Dendritic cell treated with granulocyte-macrophage colony-stimulating factor and Interleukin-4, amounts not matched to agents 40 ng/mL and 50 ng/mL, for 4 days (primary cell): Measurements from ENCODE around the gene IQSEC1.

Experiments used
- H3K27ac Mint-ChIP-seq: one replicate; pipeline ENCODE4 v1.8.0; 2022; ENCODE audit warnings: mild to moderate bottlenecking, mixed read lengths
- H3K27me3 Mint-ChIP-seq: one replicate; pipeline ENCODE4 v1.8.0; 2022; ENCODE audit warnings: mild to moderate bottlenecking, mixed read lengths
- H3K36me3 Mint-ChIP-seq: one replicate; pipeline ENCODE4 v1.8.0; 2022; ENCODE audit warnings: low read depth, mixed read lengths
- H3K4me1 Mint-ChIP-seq: one replicate; pipeline ENCODE4 v1.8.0; 2022; ENCODE audit warnings: low read depth, mixed read lengths
- H3K4me3 Mint-ChIP-seq: one replicate; pipeline ENCODE4 v1.8.0; 2022; ENCODE audit warnings: mild to moderate bottlenecking, moderate library complexity, mixed read lengths
- H3K9me3 Mint-ChIP-seq: one replicate; pipeline ENCODE4 v1.8.0; 2022; ENCODE audit warnings: mixed read lengths
- intact Hi-C: fragments of 100-400 bp; cut with micrococcal nuclease; formaldehyde crosslinking; loops from one replicate; pipeline ENCODE4 v1.15.0; 2022

Gene IQSEC1

DNA sequence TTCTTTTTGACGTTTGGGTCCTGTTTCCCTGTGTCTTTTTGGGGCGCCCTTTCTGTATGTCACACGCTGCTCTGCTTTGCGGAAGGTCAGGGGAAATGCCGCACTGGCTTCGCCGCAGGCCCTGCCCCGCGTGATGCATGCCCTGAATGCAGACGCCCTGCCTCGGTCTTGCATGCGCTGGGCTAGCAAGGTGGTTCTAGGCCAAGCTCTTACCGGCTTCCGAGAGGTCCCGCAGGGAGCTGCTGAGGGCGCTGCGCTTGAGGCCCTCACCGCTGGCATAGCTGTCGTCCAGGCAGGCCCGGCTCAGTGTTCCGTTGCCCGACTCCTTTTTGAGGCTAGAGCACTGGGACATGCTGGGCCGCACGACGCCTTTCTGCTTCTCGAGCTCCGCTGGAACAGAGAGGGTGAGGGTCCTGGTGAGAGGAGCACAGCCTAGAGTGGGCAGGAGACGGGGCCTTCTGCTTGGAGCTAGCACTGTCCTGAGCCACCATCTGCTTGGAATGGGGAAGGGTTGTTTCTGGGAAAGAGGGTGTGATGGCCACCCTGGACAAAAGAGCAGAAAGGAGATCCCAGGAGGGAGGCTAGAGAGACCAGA, 165.0 kb downstream of the IQSEC1 start:
- Mint-ChIP-seq H3K36me3 (peaks cover 100% of the 10 kb centered on the region), H3K9me3 (no peaks in the 10 kb centered on the region), H3K4me1 (peaks cover 28% of the 10 kb centered on the region), H3K4me3 (no peak overlapping the region), H3K27ac (no peak overlapping the region), H3K27me3 (no peaks in the 10 kb centered on the region)
- intact Hi-C loops: no loop called here

DNA sequence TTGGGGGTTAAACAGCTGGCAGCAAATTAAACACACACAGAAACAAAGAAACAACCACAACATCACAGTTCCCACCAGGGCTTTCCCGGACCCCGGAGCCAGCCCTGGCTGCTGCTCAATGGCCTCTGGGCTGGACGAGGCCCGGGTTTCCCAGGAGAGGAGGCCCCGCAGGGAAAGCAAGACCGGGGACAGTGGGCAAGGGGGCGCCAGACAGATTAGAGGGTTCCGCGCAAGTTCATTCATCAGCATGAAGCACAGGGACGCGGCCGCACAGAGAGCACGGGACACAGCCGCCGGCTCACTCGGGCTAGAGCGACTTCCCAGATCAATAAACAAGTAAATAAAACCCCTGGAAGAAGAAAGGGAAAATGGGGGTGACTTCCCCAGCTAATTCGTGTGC, 165.5 kb downstream of the IQSEC1 start:
- peaks cover 100% of the 10 kb centered on the region for H3K36me3 Mint-ChIP-seq
- intact Hi-C loops: no loop called here
- no peak overlapping the region for H3K27ac Mint-ChIP-seq
- H3K4me1 Mint-ChIP-seq: peaks cover 33% of the 10 kb centered on the region
- H3K27me3 Mint-ChIP-seq: no peaks in the 10 kb centered on the region
- no peak overlapping the region for H3K4me3 Mint-ChIP-seq
- H3K9me3 Mint-ChIP-seq: no peaks in the 10 kb centered on the region

DNA sequence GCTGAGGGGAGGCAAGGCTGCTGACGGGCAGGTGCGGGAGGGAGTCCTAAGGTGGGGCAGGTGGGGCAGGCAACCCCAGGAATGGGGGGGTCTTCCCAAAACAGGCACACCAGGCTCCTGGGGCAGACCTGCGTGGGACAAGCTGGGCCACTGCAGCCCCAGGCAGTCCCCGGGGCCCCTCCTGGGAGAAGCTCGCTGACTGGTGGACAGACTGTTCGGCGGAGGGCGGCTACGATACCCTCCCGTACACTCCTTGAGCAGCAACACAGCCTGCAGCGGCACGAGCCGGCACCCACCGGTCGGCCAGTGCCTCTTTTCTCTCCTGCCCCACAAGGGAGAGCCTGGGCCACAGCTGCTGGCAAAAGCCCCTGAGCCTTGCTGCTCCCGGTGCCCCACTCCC, 165.9 kb downstream of the IQSEC1 start:
- Mint-ChIP-seq H3K36me3 (peaks cover 100% of the 10 kb centered on the region), H3K9me3 (no peaks in the 10 kb centered on the region), H3K4me3 (no peak overlapping the region), H3K4me1 (peaks cover 37% of the 10 kb centered on the region), H3K27me3 (no peaks in the 10 kb centered on the region), H3K27ac (no peak overlapping the region)
- intact Hi-C loops: no loop called here

DNA sequence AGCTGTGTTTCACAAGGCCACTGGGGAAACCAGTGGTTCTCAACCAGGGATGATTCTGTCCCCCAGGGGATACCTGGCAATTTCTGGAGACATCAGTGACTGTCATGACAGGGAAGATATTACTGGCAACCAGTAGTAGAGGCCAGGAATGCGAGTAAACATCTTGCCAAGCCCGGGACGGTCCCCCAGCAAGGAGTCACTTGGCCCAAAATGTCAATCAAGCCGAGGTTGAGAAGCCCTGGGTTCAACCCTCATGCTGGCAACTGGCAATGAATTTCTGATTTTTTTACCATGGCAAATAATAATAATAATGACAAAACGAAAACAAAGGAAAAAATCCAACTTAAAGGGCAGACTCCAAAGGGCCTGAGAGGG, 166.3 kb downstream of the IQSEC1 start:
- Mint-ChIP-seq H3K9me3 (no peaks in the 10 kb centered on the region), H3K4me3 (no peak overlapping the region), H3K27me3 (no peaks in the 10 kb centered on the region), H3K4me1 (peaks cover 41% of the 10 kb centered on the region), H3K27ac (no peak overlapping the region), H3K36me3 (peaks cover 100% of the 10 kb centered on the region)
- intact Hi-C loops: no loop called here

DNA sequence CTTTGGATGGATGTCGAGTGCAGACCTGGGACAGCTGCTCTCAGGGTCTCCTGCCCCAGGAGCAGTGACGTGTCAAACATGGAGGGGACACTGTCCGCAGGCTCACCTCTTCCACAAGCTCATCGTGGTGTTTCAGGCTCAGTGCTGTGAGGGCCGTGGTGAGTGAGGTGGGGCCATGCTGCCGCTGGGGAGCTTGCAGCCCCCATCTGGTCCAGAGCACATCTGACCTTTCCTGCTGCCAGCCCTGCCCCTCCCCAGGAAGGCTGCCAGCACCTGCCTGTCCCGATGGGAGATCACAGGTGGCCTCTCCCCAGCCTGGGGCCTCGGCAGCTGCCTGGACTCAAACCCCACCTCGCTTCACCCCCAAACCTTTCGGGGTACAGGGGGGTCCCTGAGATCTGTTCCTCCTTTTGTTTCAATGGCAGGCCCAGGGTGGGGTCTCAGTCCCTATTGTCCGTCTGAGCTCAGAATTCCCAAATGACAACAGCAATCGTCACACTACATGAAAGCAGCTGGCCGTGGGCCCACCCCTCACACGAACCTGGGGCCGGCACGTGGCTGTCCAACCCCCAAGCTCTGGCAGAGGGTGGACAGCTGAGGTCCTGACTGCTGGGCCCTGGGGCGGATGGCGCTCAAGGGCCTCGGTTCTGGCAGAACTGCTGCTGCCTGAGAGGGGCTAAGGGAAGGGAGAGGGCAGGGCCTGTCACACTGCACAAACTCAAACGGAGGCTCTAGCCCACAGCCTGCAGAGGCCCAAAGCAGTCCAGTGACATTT, 166.9 kb downstream of the IQSEC1 start:
- Mint-ChIP-seq H3K9me3 (no peaks in the 10 kb centered on the region), H3K4me1 (peaks cover 41% of the 10 kb centered on the region), H3K27me3 (no peaks in the 10 kb centered on the region), H3K36me3 (peaks cover 100% of the 10 kb centered on the region), H3K4me3 (no peak overlapping the region), H3K27ac (no peak overlapping the region)
- intact Hi-C loops: no loop called here

DNA sequence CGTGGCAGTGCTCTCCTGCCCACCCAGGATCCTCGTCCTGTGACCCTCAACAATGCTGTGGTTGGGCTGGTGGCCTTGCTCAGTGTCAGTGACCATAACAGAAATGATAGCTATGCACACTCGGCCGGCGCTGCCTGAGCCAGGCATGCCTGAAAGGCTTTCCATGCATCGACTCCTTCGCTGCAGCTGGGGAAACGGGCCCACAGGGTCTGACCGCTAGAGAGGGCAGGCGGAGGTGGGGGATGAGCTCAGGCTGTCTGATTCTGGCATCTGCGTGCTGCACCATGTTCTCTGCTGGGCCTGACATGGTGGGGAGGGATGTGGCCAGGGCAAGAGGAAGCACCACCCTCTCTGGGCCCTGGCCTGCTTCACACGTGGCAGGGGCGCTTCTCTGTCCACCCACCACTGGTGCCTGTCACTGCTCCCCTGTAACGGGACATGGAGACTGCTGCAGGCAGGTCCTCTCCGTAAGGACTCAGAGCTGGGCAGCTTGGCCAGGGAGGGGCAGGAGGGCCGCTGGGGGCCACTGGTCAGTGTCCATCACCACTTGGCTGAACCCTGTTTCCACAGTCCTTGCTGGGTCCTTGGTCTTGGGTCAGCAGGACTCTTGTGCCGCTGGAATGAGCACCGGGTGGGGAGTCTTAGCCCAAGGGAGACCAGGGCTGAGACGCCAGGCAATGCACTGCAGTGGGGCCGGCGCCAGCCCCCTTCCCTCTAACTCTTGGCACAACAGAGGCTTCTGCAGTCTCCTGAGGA, 167.7 kb downstream of the IQSEC1 start:
- H3K4me3 Mint-ChIP-seq: no peak overlapping the region
- H3K27ac Mint-ChIP-seq: no peak overlapping the region
- intact Hi-C loops: no loop called here
- H3K9me3 Mint-ChIP-seq: no peaks in the 10 kb centered on the region
- peaks cover 100% of the 10 kb centered on the region for H3K36me3 Mint-ChIP-seq
- no peaks in the 10 kb centered on the region for H3K27me3 Mint-ChIP-seq
- peaks cover 41% of the 10 kb centered on the region for H3K4me1 Mint-ChIP-seq

DNA sequence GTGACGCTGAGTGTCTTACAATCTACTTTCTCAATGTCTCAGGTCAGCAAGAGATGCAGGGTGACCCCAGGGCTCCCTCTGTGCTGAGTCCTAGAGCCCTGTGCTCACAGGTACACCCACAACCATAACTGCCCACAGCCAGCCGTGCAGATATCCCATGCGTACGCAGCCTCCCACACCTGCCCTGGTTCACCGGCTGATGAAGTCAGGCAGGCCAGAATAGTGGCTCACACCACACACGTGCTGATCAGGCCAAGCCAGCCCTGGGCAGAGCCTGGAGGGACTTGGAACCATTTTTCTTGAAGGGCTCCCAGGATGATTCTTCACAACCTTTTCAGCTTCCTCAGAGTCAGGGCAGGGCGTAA, 168.3 kb downstream of the IQSEC1 start:
- Mint-ChIP-seq H3K27me3 (no peaks in the 10 kb centered on the region), H3K27ac (no peak overlapping the region), H3K4me1 (peaks cover 41% of the 10 kb centered on the region), H3K36me3 (peaks cover 99% of the 10 kb centered on the region), H3K4me3 (no peak overlapping the region), H3K9me3 (no peaks in the 10 kb centered on the region)
- intact Hi-C loops: no loop called here

DNA sequence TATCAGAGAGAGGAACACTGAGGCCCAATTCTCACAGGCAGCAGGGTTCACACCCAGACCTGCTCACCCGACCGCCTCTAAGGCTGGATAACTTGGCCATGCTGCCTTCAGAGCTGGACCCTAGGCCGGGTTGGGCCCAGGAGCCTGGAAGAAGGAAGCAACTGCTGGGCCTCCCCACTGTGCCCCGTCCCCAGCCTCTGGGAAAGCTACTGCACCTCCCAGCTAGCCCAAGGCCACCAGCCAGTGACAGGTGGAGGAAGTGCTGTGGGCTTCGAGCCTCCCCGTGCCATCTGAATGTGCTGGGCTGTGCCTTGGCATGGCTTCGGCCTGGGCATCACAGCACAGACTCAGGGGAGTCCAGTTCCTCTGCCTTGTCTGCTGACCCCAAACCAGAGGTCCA, 169.3 kb downstream of the IQSEC1 start:
- intact Hi-C loops: no loop called here
- peaks cover 99% of the 10 kb centered on the region for H3K36me3 Mint-ChIP-seq

DNA sequence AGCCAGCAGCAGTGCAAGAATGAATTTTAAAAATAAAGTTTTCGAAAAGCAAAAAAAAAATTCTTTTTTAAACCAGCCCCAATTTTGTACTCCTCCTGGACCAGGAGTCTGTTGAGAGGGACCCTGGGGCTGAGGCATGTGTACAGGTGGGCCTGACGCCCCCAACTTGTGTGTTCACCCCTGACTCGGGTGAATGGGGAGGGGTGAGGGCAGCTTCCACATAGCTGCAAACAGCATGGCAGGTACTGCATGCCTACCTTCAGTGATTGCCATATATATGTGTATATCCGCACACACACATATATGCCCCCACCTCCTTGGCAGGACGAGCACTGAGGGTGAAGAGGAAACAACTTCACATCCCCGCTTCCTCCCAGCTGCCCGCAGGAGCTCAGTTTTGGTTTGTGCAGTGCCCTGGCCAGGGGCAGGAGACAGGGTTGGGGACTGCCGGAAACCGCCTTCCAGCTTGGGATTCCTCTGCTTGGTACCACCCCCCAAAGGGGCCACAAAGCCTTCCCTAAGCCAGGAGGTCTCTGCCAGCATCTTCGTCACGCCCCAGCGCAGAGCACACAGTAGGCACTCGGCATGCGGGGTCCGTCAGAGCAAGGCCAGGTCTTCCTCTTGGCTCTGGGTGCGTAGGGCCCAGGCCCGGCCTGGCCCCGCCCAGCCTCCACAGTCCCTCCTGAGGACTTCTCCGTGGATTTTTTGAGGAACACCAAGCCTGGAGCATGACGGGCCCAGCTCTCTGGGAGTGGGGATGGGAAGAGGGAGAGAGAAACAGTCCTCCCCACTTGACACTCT, 170.0 kb downstream of the IQSEC1 start:
- Mint-ChIP-seq H3K9me3 (no peaks in the 10 kb centered on the region), H3K4me1 (peaks cover 41% of the 10 kb centered on the region), H3K4me3 (no peak overlapping the region), H3K27ac (peak overlapping the region; percentile 48), H3K27me3 (no peaks in the 10 kb centered on the region), H3K36me3 (peaks cover 99% of the 10 kb centered on the region)
- intact Hi-C loops: no loop called here

More for the DNA sequence above, 169.3 kb downstream of the IQSEC1 start:
- Mint-ChIP-seq H3K27ac (no peak overlapping the region), H3K4me1 (peaks cover 41% of the 10 kb centered on the region), H3K27me3 (no peaks in the 10 kb centered on the region), H3K9me3 (no peaks in the 10 kb centered on the region), H3K4me3 (no peak overlapping the region)

DNA sequence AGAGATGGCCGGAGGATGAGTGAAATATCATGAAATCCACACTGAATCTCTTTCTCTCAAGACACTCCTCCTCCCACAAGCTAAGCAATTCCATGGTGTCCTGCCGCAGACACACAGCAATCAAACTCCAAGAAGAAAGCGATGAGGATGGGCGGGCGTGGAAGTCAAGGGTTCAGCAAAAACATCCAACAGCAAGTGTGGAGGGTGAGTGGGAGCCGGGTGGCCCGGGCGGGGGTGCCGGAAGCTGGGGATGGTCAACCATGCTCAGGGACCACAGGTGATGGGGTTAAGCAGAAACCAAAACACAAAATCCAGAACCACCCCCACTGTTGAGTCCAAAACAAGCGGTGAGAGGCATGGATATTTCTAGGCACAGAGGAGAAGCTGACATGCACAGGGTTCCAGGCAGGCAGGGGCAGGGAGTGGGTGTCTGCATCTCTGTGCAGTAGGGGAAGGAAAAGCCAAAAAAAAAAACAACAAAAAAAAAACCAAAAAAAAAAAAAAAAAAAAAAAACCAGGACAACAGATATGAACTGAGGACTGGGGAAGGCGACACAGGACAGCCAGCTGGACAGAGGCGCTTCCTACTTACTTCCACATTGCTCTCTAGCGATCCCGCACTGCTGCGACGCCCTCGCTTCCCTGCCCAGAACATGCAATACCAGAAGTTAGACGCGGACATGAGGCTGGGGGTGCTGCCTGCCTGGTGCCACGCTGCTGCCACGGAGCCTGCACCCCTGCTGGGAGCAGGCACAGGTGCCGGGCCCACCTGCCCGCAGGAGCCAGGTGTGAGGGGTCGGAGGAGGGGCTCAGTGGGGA, 170.8 kb downstream of the IQSEC1 start:
- Mint-ChIP-seq H3K27ac (no peak overlapping the region), H3K36me3 (peaks cover 99% of the 10 kb centered on the region), H3K4me1 (peaks cover 41% of the 10 kb centered on the region), H3K9me3 (no peaks in the 10 kb centered on the region), H3K27me3 (no peaks in the 10 kb centered on the region), H3K4me3 (no peak overlapping the region)
- intact Hi-C loops: no loop called here

DNA sequence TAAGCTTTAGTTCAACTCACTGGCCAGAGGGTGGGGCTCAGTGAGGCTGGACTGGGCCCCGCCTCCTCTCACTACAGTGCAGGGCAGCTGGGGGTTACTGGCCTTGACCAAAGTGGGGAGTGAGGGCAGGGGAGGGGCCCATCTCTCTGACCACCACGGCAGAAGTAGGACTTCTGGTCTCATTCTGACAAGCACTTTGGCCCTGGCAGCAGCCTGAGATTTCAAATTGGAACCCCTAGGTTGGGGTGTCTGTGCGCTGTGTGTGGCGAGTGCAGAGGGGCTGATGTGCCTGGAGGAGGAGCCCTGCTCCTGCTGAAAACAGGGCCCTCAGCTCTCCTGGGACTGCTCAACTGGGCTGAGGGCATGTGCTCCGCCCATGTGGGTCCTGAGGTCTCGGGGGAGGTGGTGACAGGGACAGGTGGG, 171.6 kb downstream of the IQSEC1 start:
- no peaks in the 10 kb centered on the region for H3K27me3 Mint-ChIP-seq
- no peaks in the 10 kb centered on the region for H3K9me3 Mint-ChIP-seq
- H3K27ac Mint-ChIP-seq: no peak overlapping the region
- no peak overlapping the region for H3K4me3 Mint-ChIP-seq
- intact Hi-C loops: no loop called here
- H3K36me3 Mint-ChIP-seq: peaks cover 99% of the 10 kb centered on the region
- H3K4me1 Mint-ChIP-seq: peaks cover 41% of the 10 kb centered on the region

DNA sequence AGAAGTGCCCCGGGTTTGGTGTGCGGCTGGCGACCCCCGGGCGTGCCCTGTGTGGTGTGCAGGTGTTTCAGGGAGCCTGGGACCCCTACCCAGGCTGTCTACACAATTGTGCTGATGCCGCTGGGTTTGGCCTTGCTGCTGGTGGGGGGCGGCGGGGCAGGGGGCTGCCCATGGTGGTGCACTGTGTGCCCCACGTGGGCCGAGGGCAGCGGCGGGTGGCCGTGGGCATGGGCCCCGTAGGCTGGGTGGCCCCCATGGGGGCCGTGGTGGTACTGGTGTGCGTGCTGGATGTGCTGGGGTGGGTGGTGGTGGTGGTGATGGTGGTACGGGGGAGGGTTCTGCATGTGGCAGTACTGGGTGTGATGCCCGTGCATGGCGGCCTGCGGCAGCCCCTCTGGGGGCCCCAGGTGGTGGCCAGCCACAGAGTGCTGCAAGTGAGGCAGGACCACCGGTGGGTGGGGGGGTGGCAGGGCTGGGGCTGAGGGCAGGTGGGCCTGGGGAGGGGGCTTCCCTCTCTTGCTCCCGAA, 172.3 kb downstream of the IQSEC1 start:
- Mint-ChIP-seq H3K4me1 (peaks cover 38% of the 10 kb centered on the region), H3K36me3 (peaks cover 92% of the 10 kb centered on the region), H3K4me3 (no peak overlapping the region), H3K27me3 (no peaks in the 10 kb centered on the region), H3K27ac (no peak overlapping the region), H3K9me3 (no peaks in the 10 kb centered on the region)
- intact Hi-C loops: no loop called here
